Loucy (cell line): ENCODE results near the gene RNF157.

Source experiments
- H2AFZ ChIP-seq: fragments of 200-600 bp; sonication (generic); 2 replicates; pipeline ENCODE4 v1.6.0; 2016; ENCODE audit warnings: antibody characterized with exemption, mild to moderate bottlenecking, low read length, moderate library complexity
- H3F3A ChIP-seq: fragments of 200-600 bp; 2 replicates; pipeline ENCODE4 v1.6.0; 2016; ENCODE audit warnings: antibody characterized with exemption, low read depth, mild to moderate bottlenecking
- H3K27me3 ChIP-seq: fragments of 200-600 bp; sonication (generic); 2 replicates; pipeline ENCODE4 v1.6.1; 2014; ENCODE audit warnings: low read length, mild to moderate bottlenecking; ENCODE audit not compliant: insufficient read depth, poor library complexity, severe bottlenecking
- H3K36me3 ChIP-seq: fragments of 200-600 bp; sonication (generic); 2 replicates; pipeline ENCODE4 v1.6.1; 2016; ENCODE audit warnings: low read length; ENCODE audit not compliant: insufficient read depth
- H3K4me1 ChIP-seq: fragments of 200-600 bp; sonication (generic); 2 replicates; pipeline ENCODE4 v1.5.1; 2014; ENCODE audit warnings: low read length, mild to moderate bottlenecking; ENCODE audit not compliant: insufficient read depth, poor library complexity, severe bottlenecking
- H3K4me2 ChIP-seq: fragments of 200-600 bp; sonication (generic); 2 replicates; pipeline ENCODE4 v1.6.0; 2014; ENCODE audit warnings: antibody characterized with exemption, low read length, low read depth, mild to moderate bottlenecking; ENCODE audit not compliant: poor library complexity, severe bottlenecking
- H3K4me3 ChIP-seq: fragments of 200-600 bp; sonication (generic); 2 replicates; pipeline ENCODE4 v1.5.1; 2014; ENCODE audit warnings: low read length, mild to moderate bottlenecking, mixed read lengths; ENCODE audit not compliant: poor library complexity, severe bottlenecking
- H3K79me2 ChIP-seq: fragments of 200-600 bp; sonication (generic); 2 replicates; pipeline ENCODE4 v1.6.1; 2014; ENCODE audit warnings: low read length; ENCODE audit not compliant: insufficient read depth
- H3K9ac ChIP-seq: fragments of 200-600 bp; sonication (generic); 2 replicates; pipeline ENCODE4 v1.6.0; 2014; ENCODE audit warnings: mild to moderate bottlenecking, low read depth, low read length, moderate library complexity; ENCODE audit not compliant: poor library complexity, severe bottlenecking
- H3K9me2 ChIP-seq: fragments of 200-600 bp; sonication (generic); replicated peaks from 2 replicates; pipeline ENCODE4 v1.6.1; 2016; ENCODE audit warnings: low read depth, low read length, mixed read lengths
- H3K9me3 ChIP-seq: fragments of 200-600 bp; sonication (generic); 2 replicates; pipeline ENCODE4 v1.6.1; 2014; ENCODE audit warnings: mild to moderate bottlenecking, antibody characterized with exemption, low read length, low read depth; ENCODE audit not compliant: insufficient read depth
- H4K20me1 ChIP-seq: fragments of 200-600 bp; sonication (generic); 2 replicates; pipeline ENCODE4 v1.6.0; 2014; ENCODE audit warnings: antibody characterized with exemption, low read length, mild to moderate bottlenecking; ENCODE audit not compliant: insufficient read depth, poor library complexity, severe bottlenecking
- CTCF ChIP-seq: fragments of 200-600 bp; sonication (generic); conservative IDR thresholded peaks from 2 replicates; pipeline ENCODE4 v1.5.1; 2014; ENCODE audit warnings: mild to moderate bottlenecking, antibody characterized with exemption, low read length
- EZH2phosphoT487 ChIP-seq: fragments of 200-600 bp; IDR thresholded peaks from 2 replicates; pipeline ENCODE4 v1.6.1; 2018; ENCODE audit warnings: antibody characterized with exemption, mild to moderate bottlenecking, moderate library complexity, borderline replicate concordance

The RNF157 gene

GRCh38 chr17:76138896-76139752 lies 101.2 kb downstream of the RNF157 start:
- Histone ChIP-seq H3K27me3 (no peaks in the 10 kb centered on the region), H3K9me2 (no peaks in the 10 kb centered on the region), H3K9ac (no peak overlapping the region), H3K4me2 (no peak overlapping the region), H3F3A (peaks cover 9% of the 10 kb centered on the region), H2AFZ (no peak overlapping the region), H3K4me1 (peaks cover 29% of the 10 kb centered on the region), H3K79me2 (no peaks in the 10 kb centered on the region), H3K4me3 (no peak overlapping the region), H4K20me1 (no peaks in the 10 kb centered on the region), H3K36me3 (no peaks in the 10 kb centered on the region), H3K9me3 (no peaks in the 10 kb centered on the region)
- no peak for TF ChIP-seq EZH2phosphoT487
- TF ChIP-seq CTCF, result no peak

- Histone ChIP-seq H3K4me1 (peaks cover 22% of the 10 kb centered on the region), H3K9me3 (no peaks in the 10 kb centered on the region), H3K27me3 (no peaks in the 10 kb centered on the region), H3F3A (peaks cover 3% of the 10 kb centered on the region), H3K9me2 (no peaks in the 10 kb centered on the region), H3K9ac (no peak overlapping the region), H3K4me2 (no peak overlapping the region), H2AFZ (no peak overlapping the region), H4K20me1 (no peaks in the 10 kb centered on the region), H3K79me2 (no peaks in the 10 kb centered on the region), H3K4me3 (no peak overlapping the region), H3K36me3 (no peaks in the 10 kb centered on the region)
- no peak for TF ChIP-seq EZH2phosphoT487
- no peak for TF ChIP-seq CTCF
These were observed 101.9 kb downstream of the RNF157 start for GRCh38 chr17:76138234-76138895.

GRCh38 chr17:76137351-76138233 lies 102.7 kb downstream of the RNF157 start:
- no peak overlapping the region for H3K4me3 ChIP-seq
- H3K9me3 ChIP-seq, result no peaks in the 10 kb centered on the region

More at GRCh38 chr17:76137351-76138233, 102.7 kb downstream of the RNF157 start:
- peaks cover 3% of the 10 kb centered on the region for H3F3A ChIP-seq
- H2AFZ ChIP-seq, result no peak overlapping the region
- H3K79me2 ChIP-seq, result no peaks in the 10 kb centered on the region
- H3K9me2 ChIP-seq, result no peaks in the 10 kb centered on the region
- no peak overlapping the region for H3K4me2 ChIP-seq
- no peaks in the 10 kb centered on the region for H3K36me3 ChIP-seq
- no peak overlapping the region for H3K9ac ChIP-seq
- TF ChIP-seq CTCF (no peak), EZH2phosphoT487 (no peak)
- no peaks in the 10 kb centered on the region for H4K20me1 ChIP-seq
- peaks cover 14% of the 10 kb centered on the region for H3K4me1 ChIP-seq
- H3K27me3 ChIP-seq, result no peaks in the 10 kb centered on the region
